HT1080 (cell line): Measurements from ENCODE around the gene OR8K1. TPM values are rescaled to one million over a fixed set of nuclear protein-coding genes. Genes with fewer than 3 reads are reported as not detected.
A peak's percentile ranks its signal among the peaks of the same experiment; 100 is the strongest.

Experiments used
- DNase-seq: peaks from one replicate; pipeline ENCODE4 v3.0.0-alpha.2; 2015; ENCODE audit warnings: low read depth
- polyA plus RNA-seq, 2 experiments: library from polyadenylated mRNA; depleted of rRNA; stranded (reverse); fragments of >200 nt; gene quantifications; 2 replicates each; pipeline ENCODE4 v1.2.3, GENCODE V29; 2015
- total RNA-seq: library from RNA; depleted of rRNA; stranded (reverse); fragments of >200 nt; shearing (Covaris generic); gene quantifications from 2 replicates; pipeline ENCODE4 v1.2.3, GENCODE V29; 2014; rRNA removed

Gene OR8K1
- not detected in 2 replicates for total RNA-seq
- not detected in 2 replicates for polyA plus RNA-seq (2015; cell fraction: cytosol; rRNA removed)
- polyA plus RNA-seq (2015; cell fraction: nucleus; rRNA removed) = not detected in 2 replicates

DNA sequence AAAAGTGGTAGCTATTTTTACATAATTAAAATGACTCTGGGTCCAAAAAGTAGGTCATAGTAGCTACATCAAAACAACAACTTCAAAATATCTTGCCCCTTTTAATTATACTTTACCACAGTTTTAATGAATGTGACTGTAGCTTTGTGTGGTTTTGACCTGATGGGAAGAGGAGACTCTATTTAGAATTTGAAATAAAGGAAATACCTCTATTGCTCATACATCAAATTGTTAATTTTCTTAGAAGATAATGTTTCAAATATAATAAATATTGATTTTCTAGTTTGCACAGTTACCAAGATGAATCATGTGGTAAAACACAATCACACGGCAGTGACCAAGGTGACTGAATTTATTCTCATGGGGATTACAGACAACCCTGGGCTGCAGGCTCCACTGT is at the start of gene OR8K1:
TSS of gene OR8K1 (plus strand) at position 301 of the 400 bp plus-strand sequence. CDS start at position 301, 0 bp downstream.
- no peak for DNase-seq

DNA sequence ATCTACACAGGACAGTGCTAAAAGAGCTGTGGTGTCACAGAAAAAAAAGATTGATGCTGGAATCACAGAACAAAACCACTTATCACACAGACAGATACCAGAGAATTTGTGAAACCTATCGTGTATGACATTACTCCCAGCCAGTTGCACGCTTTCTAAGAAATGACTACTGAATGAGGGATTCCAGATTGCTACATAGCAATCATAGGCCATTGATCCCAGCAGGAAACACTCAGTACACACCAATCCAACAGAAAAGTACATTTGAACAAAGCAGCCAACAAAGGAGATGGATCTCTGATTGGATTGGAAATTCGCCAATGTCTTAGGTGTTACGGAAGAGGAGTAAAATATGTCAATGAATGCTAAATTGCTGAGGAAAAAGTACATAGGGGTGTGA is 48.9 kb upstream of the OR8K1 start:
- no peak for DNase-seq

DNA sequence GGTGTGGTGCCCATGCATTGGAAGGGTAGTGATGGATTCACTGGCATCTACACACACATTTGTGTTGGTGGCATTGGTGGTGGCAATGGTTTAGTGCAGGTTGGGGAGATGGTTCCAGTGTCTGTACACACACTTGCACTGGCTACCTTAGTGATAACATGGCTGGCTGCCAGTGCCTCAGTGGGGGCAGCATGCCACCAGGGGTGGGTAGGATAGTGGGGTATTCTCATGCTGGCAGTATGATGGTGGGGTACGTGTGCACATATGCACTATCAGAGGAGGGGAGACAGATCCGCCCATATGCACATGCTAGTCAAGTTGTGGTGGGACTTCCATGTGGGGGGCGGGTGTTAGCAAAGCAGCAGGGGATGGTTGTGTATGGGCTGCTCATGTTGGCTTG is 38.0 kb upstream of the OR8K1 start:
- no peak for DNase-seq

DNA sequence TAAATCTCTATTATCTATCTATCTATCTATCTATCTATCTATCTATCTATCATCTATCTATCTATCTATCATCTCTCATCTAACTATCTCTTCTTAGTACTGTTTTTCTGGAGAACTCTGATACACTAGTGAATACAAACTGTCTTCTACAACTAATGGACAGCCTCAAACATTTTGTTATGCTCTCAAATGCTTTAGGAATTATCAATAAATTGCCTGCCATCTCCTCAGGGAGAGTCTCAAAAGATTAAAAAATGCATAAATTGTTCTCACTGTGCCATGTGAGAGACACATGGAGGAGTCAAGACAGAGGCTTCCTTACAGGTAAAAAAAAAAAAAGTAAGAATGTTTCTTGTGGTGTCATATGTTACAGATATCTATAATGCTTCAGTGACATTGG is 31.0 kb upstream of the OR8K1 start, which contains the start of gene OR8K3:
TSS of gene OR8K3 (plus strand) at position 301 of the 400 bp plus-strand sequence. CDS start 3,163 bp downstream, outside the sequence.
- DNase-seq = no peak

DNA sequence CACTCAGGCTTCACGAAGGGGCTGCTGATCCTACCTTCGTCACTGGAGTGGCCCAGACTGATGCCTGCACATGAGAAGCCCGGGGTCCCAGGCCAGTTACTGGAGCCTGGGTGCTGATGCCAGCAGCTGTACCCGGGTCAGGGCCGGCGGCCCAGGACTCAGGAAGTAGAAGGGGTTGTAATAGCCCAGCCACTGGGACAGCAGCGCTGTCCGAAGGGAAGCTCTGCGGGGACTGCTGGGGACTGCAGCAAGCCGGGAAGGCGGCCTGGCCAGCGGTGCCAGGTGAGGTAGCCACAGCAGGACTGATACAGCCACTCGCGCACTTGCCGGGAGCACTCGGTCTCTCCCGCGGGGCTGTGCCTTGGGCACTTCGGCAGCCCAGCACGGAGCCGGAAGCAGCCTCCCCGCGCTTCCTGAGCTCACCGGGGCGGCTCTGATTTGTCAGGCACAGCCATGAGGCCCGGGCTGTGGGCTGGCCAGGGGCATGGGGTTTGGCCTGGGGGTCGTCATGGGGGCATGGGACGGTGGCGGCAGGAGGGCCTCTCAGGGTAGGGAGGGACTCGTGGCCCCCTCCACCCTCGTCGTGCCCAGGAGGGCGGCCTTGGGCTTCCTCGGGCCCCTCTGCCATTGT is 13.9 kb upstream of the OR8K1 start:
- DNase-seq = peak; percentile 27

DNA sequence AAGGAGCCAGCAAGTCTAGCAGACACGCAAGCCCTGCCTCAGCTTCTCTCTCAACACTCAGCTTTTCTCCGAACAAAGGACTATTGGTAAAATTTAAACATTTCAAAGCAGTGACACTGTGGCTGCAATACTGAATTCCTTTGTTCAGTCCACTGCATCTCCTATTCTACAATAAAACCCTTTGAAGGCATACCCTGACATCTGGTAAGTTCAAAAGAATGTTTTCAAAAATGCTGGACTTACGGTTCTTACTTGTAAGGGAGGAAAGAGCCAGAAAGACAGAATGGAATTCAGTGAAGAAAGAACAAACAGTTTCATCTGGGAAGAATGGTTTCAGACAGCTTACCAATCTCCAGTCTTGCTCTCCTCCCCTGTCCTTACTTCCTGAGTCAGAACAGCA is 12.7 kb upstream of the OR8K1 start:
- DNase-seq = no peak

DNA sequence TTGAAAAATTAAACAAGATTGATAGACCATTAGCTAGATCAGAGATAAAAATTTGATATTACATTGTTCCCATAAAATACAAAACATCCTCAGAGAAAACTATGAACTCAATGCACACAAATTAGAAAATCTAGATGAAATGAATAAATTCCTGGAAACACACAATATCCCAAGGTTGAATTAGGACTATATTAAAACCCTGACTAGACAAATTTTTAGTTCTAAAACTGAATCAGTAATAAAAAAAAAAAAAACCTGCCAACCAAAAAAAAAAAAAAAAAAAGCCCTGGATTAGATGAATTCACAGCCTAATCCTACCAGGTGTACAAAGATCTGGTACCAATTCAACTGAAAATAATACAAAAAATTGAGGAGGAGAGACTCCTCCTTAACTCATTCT is 5.5 kb upstream of the OR8K1 start:
- DNase-seq = no peak

DNA sequence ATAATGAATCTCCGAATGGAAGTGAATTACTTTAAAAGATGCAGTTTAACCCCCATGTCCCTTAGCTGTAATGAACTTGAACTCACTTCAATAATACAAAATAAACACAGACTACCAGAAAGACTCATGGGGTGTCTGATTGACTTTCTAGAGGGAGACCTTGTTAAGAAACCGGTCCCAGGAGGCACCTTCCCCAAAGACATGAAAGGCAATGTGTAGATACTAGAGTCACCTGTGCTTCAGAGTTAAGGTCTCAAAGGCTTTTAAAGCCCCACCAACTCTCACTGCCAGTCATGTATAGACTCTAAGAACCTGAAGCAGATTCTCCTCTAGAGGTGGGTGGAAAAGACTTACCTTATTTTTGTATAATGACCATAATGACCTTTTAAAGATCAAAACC is 8.2 kb downstream of the OR8K1 start, which contains the start of gene OR8J1:
TSS of gene OR8J1 (plus strand) at position 301 of the 400 bp plus-strand sequence. CDS start 5,956 bp downstream, outside the sequence.
- DNase-seq = no peak

DNA sequence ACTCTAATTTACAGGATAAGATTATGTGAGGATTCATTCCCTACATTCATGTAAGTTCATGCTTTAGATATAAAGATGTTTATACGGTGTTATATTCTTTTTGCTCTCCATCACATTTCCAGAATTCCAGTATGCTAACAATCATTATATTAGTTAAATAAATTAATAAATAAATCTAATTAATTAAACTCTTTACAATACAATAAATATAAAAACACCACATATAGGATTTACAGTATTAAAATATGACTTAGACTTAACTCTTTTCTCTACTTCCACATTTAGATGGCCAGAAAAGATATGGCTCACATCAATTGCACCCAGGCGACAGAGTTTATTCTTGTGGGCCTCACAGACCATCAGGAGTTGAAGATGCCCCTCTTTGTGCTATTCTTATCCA is 29.5 kb downstream of the OR8K1 start, which contains the start of gene OR8U1:
TSS of gene OR8U1 (plus strand) at position 301 of the 400 bp plus-strand sequence. CDS start at position 301, 0 bp downstream.
- no peak for DNase-seq

DNA sequence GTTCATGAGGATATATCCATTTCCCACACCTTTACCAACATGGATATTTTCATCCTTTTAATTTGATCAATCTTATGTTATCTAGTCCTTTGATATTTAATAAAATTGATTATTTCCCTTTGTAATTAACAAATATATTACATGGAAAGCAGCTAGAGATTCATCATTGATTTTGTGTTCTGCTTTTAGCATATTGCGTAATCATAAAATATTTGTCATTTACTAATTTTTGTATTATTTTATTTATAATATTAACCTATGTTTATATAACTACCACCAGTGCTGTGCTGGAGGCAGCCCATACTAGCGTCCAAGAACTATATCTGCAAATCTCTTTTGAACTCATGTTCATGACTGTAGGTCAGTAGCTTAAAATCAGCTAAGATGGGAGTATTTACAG is 34.3 kb downstream of the OR8K1 start:
- no peak for DNase-seq

DNA sequence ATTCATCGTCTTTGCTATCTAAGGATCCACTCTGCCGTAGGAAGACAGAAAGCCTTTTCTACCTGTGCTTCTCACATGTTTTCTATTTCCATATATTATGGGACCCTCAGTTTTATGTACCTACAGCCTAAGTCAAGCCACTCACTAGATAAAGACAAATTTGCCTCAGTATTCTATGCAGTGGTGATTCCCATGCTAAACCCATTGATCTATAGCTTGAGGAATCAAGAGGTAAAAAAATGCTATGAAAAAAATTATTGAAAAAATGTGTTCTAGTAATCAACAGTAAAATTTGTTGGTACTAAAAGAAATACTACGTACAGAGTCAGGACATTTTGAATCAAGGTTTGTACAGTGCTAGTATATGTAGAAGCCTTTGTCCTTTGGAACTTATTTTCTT is 48.5 kb downstream of the OR8K1 start:
- DNase-seq = no peak

DNA sequence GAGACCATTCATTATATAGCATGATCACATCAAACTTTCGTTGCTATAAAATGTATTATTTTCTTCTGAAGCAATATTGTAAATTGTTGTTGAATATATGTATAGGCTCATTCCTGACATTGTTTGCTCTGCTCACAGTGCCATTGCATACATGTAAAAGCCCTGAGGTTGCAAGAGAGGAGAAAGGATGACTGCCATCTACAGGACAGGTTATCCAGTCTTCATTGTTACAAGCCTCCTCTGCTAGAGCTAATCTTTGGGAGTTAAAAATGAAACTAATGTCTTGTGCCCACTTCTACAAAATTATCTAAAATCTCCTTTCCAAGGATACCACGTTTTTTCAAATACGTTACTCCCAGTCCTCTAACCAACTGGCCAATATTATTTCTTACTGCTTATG is 50.2 kb downstream of the OR8K1 start:
- DNase-seq = no peak

Other genes with a start within 250 kb of the OR8K1 start
- not detected in 2 replicates for gene OR8H2, start 242.4 kb upstream of the OR8K1 start, total RNA-seq
- not detected in 2 replicates for gene OR8H3, start 223.7 kb upstream of the OR8K1 start, total RNA-seq
- not detected in 2 replicates for gene OR8J3, start 205.8 kb upstream of the OR8K1 start, total RNA-seq
- not detected in 2 replicates for gene OR8K5, start 185.7 kb upstream of the OR8K1 start, total RNA-seq
- gene OR5J2, start 169.4 kb upstream of the OR8K1 start, total RNA-seq = not detected in 2 replicates
- gene OR5T2, start 111.8 kb upstream of the OR8K1 start, total RNA-seq = not detected in 2 replicates
- not detected in 2 replicates for gene OR5T3, start 93.8 kb upstream of the OR8K1 start, total RNA-seq
- gene OR5T1, start 71.9 kb upstream of the OR8K1 start, total RNA-seq = not detected in 2 replicates
- gene OR8H1, start 53.8 kb upstream of the OR8K1 start, total RNA-seq = not detected in 2 replicates
- gene OR8K3, start 30.9 kb upstream of the OR8K1 start, total RNA-seq = not detected in 2 replicates
- gene OR8J1, start 8.3 kb downstream of the OR8K1 start, total RNA-seq = not detected in 2 replicates
- not detected in 2 replicates for gene OR8U1, start 29.6 kb downstream of the OR8K1 start, total RNA-seq
- not detected in 2 replicates for gene OR5AL1, start 66.7 kb downstream of the OR8K1 start, total RNA-seq
- gene OR5M3, start 127.3 kb downstream of the OR8K1 start, total RNA-seq = not detected in 2 replicates
- gene OR5M8, start 145.3 kb downstream of the OR8K1 start, total RNA-seq = not detected in 2 replicates
- not detected in 2 replicates for gene OR5M11, start 197.2 kb downstream of the OR8K1 start, total RNA-seq
- not detected in 2 replicates for gene OR5M10, start 231.7 kb downstream of the OR8K1 start, total RNA-seq